ENCODE data around the gene PRDX5. TPM values are rescaled to one million over a fixed set of nuclear protein-coding genes. Genes with fewer than 3 reads are reported as not detected.
A peak's percentile ranks its signal among the peaks of the same experiment; 100 is the strongest.

Gene PRDX5
- total RNA-seq, 3 donors from 2014 or later = 78.3 to 96.8 (median 81.0) TPM

DNA sequence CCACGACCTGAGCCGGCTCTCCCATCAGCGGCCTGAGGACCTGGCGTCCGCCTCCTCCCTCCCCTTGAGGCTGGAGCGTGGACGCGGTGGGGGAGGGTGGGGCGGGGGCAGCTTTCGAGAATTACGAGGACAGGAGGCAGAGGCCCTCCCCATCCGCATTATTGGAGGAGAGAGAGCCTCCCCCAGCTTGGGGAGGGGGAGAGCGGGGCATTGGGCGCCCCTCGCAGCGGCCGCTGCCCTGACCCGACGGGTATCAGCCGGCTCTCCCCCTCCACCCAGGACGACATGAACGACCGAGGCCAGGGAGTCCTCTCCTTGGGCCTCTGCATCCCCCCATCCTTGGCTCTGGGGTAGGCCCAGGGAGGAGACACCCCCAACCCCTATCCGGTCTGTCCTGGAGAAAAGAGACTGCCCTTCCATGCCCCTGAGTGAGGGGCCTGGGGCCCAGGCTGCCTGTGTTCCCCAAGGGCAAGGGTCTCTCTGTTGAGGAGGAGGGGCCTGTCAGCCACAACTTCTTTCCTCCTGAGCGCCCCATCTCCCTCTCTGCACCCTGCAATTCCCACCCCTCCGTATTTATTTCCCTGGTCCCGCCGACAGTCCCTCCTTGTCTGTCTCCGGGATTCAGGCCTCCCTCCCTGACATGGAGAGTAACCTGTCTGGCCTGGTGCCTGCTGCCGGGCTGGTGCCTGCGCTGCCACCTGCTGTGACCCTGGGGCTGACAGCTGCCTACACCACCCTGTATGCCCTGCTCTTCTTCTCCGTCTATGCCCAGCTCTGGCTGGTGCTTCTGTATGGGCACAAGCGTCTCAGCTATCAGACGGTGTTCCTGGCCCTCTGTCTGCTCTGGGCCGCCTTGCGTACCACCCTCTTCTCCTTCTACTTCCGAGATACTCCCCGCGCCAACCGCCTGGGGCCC lies 31.8 kb upstream of the PRDX5 start:
- no peak for ATAC-seq
- DNase-seq = no peak
- Mint-ChIP-seq H3K4me1 (ENCODE audit: low read depth) (peaks cover 20% of the 10 kb centered on the region), H3K27me3 (ENCODE audit: low read depth) (peaks cover 10% of the 10 kb centered on the region), H3K4me3 (peak overlapping the region; percentile 78), H3K9me3 (no peaks in the 10 kb centered on the region), H3K36me3 (ENCODE audit: insufficient read depth) (peaks cover 8% of the 10 kb centered on the region)

DNA sequence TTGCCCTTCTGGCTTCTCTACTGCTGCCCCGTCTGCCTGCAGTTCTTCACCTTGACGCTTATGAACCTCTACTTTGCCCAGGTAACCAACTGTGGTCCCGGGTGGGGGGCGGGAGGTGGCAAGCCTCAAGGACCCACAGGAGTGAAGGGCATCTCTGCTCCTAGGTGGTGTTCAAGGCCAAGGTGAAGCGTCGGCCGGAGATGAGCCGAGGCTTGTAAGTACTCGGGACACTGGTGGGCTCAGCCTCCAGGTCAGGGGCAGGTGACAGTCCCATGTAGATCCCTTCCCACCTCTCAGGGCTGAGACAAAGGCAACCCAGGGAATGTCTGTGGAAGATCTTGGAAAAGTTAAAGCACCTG lies 31.1 kb upstream of the PRDX5 start:
- peaks cover 10% of the 10 kb centered on the region for H3K27me3 Mint-ChIP-seq (ENCODE audit: low read depth)
- peaks cover 3% of the 10 kb centered on the region for H3K36me3 Mint-ChIP-seq (ENCODE audit: insufficient read depth)
- peak overlapping the region; percentile 78 for H3K4me3 Mint-ChIP-seq
- DNase-seq (no peak), ATAC-seq (no peak)
- H3K4me1 Mint-ChIP-seq (ENCODE audit: low read depth) = peaks cover 16% of the 10 kb centered on the region
- H3K9me3 Mint-ChIP-seq = no peaks in the 10 kb centered on the region

DNA sequence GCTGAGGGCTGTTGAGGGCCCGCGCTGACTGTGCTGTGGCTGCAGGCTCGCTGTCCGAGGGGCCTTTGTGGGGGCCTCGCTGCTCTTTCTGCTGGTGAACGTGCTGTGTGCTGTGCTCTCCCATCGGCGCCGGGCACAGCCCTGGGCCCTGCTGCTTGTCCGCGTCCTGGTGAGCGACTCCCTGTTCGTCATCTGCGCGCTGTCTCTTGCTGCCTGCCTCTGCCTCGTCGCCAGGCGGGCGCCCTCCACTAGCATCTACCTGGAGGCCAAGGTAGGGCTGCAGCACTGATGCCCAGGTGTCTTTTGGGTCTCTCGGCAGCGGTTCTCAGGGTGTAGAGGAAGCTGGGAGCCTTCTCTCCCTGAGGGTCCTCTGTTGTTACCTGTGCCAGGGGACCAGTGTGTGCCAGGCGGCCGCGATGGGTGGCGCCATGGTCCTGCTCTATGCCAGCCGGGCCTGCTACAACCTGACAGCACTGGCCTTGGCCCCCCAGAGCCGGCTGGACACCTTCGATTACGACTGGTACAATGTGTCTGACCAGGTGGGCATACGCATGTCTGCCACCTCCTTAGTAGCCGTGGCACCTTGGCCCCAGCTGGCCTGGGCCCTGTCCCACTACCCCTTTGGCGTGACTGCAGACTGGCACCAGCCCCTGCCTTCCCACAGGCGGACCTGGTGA lies 30.1 kb upstream of the PRDX5 start:
- Mint-ChIP-seq H3K4me3 (peak overlapping the region; percentile 13), H3K27me3 (ENCODE audit: low read depth) (peaks cover 13% of the 10 kb centered on the region), H3K9me3 (no peaks in the 10 kb centered on the region), H3K36me3 (ENCODE audit: insufficient read depth) (peaks cover 3% of the 10 kb centered on the region), H3K4me1 (ENCODE audit: low read depth) (peaks cover 16% of the 10 kb centered on the region)
- ATAC-seq (no peak), DNase-seq (no peak)

DNA sequence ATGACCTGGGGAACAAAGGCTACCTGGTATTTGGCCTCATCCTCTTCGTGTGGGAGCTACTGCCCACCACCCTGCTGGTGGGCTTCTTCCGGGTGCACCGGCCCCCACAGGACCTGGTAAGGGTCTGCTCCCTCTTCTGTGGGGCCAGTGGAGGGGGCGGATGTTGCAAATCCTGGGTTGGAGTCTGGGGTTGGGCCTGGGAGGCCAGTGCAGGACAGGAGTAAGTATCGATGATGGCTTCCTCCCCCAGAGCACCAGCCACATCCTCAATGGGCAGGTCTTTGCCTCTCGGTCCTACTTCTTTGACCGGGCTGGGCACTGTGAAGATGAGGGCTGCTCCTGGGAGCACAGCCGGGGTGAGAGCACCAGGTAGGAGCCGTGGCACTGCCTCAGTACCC lies 29.6 kb upstream of the PRDX5 start:
- H3K4me1 Mint-ChIP-seq (ENCODE audit: low read depth) = peaks cover 12% of the 10 kb centered on the region
- H3K4me3 Mint-ChIP-seq = no peak overlapping the region
- peaks cover 3% of the 10 kb centered on the region for H3K36me3 Mint-ChIP-seq (ENCODE audit: insufficient read depth)
- no peaks in the 10 kb centered on the region for H3K9me3 Mint-ChIP-seq
- H3K27me3 Mint-ChIP-seq (ENCODE audit: low read depth) = peaks cover 18% of the 10 kb centered on the region
- no peak for DNase-seq
- no peak for ATAC-seq

DNA sequence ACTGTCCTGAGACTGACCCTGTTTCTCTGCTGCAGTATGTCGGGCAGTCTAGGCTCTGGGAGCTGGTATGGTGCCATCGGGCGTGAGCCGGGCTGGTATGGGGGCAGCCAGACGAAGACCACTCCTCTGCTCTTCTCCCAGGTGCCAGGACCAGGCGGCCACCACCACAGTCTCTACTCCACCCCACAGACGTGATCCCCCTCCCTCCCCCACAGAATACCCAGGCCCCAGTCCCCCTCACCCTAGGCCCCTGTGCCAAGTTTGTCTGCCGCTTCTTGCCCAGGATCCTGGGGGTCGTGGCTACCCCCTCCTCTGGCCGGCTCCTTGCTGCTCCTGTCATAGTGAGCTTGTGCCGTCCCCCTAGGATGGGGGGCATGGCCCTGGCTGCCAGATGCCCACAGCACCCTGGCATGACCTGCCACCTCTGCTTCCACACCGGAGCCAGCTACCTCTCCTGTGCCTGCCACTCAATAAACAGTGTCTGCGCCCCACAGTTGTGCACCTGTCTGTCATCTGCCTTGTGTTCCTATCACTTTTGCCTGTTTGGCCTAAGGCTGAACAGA lies 28.8 kb upstream of the PRDX5 start:
- Mint-ChIP-seq H3K36me3 (ENCODE audit: insufficient read depth) (peaks cover 3% of the 10 kb centered on the region), H3K9me3 (no peaks in the 10 kb centered on the region), H3K4me3 (no peak overlapping the region), H3K27me3 (ENCODE audit: low read depth) (peaks cover 25% of the 10 kb centered on the region), H3K4me1 (ENCODE audit: low read depth) (peaks cover 11% of the 10 kb centered on the region)
- no peak for DNase-seq
- no peak for ATAC-seq

DNA sequence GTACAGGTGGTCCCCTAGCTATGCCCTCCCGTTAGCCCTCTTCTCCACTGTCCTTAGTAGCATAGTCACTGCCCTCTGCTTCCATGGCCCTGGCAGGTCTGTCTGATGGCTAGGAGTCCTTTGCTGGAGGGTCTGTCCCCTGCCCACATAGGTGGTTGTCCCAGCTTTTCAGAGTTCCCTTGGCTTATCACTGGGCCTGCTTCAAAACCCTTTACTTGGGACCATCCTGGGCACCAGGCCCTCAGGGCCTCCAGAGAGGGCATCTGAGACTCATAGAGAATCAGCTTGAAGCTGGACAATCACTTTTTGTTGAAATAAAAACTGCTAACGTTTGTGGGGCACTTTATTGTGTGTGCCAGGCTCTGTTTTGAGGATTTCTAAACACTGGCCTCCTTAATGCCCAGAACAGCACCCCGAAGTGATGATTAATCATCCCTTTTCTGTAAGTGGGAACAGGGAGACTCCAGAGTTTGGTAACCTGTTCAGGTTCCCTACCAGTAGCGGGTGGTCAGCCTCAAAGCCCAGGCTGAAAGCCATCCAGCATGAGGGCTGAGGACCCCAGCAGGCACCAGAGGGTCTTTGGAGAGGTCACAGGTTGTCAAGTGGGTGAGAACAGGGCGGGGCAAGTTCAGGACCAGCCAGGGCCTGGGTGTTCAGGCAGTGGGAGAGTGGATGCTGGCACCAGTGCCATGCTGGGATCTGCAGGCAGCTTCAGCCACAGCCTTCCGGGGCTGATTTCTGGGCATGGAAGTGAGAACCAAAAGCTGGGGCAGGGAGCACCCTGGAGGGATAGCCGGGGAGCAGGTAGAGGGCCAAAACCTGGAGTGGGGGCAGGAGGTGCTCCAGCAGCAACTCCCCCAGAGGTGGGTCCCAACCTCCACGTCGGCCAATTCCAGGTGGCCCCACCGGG lies 27.3 kb upstream of the PRDX5 start:
- Mint-ChIP-seq H3K4me1 (ENCODE audit: low read depth) (peaks cover 11% of the 10 kb centered on the region), H3K27me3 (ENCODE audit: low read depth) (peaks cover 38% of the 10 kb centered on the region), H3K36me3 (ENCODE audit: insufficient read depth) (peaks cover 3% of the 10 kb centered on the region), H3K4me3 (peak overlapping the region; percentile 61), H3K9me3 (no peaks in the 10 kb centered on the region)
- ATAC-seq (no peak), DNase-seq (no peak)

DNA sequence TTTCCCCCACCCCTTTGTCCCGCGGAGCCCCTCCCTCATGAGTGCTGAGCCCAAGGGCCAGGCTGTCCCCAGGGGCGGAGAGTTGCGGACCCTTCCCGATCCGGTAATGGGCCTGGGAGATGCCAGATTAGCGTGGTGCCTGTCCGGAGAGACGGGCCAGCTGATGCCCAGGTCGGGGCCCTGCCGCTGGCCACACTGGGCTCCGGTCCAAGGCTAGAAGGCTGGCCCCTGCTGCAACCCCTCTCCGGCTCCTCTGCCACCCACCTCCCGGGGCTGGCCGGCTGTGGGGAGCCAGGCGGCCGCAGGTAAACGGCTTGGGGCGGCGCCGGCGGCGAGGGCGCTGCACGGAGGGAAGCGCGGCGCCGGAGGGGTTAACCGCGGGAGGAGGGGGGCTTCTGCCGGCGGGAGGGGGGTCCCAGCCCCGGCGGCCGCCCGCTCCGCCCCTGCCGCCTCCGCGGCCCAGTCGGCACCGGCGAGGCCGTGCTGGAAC lies 26.6 kb upstream of the PRDX5 start, which contains the start of gene KCNK4:
Gene KCNK4 (plus strand): TSS at position 41 of the 490 bp plus-strand sequence. CDS start 1,717 bp downstream, outside the sequence.
- ATAC-seq = peak; percentile 12 to 13
- Mint-ChIP-seq H3K4me3 (peak within 1 kb of the TSS; percentile 61), H3K27me3 (ENCODE audit: low read depth) (peaks cover 44% of the 10 kb centered on the region), H3K36me3 (ENCODE audit: insufficient read depth) (peaks cover 3% of the 10 kb centered on the region), H3K9me3 (no peaks in the 10 kb centered on the region), H3K4me1 (ENCODE audit: low read depth) (peaks cover 10% of the 10 kb centered on the region)
- DNase-seq = no peak

DNA sequence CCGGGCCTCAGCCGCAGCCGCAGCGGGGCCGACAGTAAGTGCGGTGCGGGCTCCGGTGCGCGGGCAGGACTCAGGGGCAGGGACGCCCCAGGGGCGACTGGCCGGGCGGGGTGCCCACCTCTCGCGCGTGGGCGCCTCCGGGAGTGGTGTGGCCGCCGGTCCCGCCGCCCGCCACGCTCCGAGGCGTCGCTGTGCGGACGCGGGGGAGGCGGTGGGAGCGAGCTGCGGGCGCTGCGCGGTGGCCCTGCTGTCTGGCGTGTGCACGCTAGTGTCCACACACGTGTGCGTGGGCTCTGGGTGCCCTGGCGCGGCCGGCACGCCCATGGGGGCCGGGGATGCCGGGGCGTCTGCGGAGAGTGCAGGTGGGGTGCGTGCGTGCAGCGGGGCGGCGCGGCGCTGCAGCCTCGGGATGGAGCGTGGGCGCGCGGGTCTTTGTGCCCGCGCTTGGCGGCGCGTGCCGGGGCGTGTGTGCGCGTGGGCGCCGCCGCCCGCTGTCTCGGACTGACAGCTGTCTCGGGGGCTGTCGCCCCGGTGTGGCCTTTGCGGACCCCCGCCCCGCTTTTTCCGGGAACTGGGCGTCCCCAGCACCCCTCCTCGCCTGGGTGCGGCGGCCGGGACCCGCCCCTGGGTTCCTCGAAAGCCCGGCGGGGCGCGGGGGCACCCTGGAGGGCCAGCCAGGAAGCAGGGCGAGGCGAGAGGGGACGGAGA lies 26.0 kb upstream of the PRDX5 start:
- ATAC-seq (peak; percentile 54 to 68), DNase-seq (no peak)
- Mint-ChIP-seq H3K9me3 (no peaks in the 10 kb centered on the region), H3K36me3 (ENCODE audit: insufficient read depth) (peaks cover 3% of the 10 kb centered on the region), H3K27me3 (ENCODE audit: low read depth) (peaks cover 50% of the 10 kb centered on the region), H3K4me1 (ENCODE audit: low read depth) (peaks cover 6% of the 10 kb centered on the region), H3K4me3 (no peak overlapping the region)

DNA sequence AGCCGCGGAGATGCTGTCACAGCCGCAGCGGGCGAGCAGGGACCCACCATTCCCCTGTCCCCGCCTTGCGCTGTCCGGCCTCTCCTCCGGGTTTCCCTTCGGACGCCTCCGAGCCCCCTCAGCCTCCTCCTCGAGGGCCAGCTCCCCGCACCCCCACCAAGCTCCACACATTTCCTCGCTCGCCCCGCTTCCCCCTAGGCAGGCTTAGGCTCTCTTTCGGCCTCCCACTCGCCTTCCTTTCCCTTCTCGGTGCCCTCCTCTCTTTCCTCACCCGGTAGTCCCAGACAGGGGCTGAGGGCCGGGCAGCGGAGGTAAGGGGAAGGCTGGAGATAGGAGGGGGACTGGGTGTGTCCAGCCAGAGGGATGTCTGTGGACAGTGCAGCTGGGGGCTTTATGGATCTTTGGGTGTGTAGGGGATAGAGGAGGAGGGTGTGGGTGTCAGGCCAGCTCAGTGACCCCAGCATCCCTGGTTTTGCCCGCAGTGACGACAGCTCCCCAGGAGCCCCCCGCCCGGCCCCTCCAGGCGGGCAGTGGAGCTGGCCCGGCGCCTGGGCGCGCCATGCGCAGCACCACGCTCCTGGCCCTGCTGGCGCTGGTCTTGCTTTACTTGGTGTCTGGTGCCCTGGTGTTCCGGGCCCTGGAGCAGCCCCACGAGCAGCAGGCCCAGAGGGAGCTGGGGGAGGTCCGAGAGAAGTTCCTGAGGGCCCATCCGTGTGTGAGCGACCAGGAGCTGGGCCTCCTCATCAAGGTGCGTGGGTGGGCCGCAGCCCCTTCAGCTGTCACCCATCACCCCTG lies 25.3 kb upstream of the PRDX5 start:
- H3K36me3 Mint-ChIP-seq (ENCODE audit: insufficient read depth) = peaks cover 3% of the 10 kb centered on the region
- H3K9me3 Mint-ChIP-seq = no peaks in the 10 kb centered on the region
- peak; percentile 8 to 29 for ATAC-seq
- peaks cover 58% of the 10 kb centered on the region for H3K27me3 Mint-ChIP-seq (ENCODE audit: low read depth)
- DNase-seq = no peak
- H3K4me3 Mint-ChIP-seq = peak overlapping the region; percentile 46
- H3K4me1 Mint-ChIP-seq (ENCODE audit: low read depth) = peaks cover 10% of the 10 kb centered on the region

DNA sequence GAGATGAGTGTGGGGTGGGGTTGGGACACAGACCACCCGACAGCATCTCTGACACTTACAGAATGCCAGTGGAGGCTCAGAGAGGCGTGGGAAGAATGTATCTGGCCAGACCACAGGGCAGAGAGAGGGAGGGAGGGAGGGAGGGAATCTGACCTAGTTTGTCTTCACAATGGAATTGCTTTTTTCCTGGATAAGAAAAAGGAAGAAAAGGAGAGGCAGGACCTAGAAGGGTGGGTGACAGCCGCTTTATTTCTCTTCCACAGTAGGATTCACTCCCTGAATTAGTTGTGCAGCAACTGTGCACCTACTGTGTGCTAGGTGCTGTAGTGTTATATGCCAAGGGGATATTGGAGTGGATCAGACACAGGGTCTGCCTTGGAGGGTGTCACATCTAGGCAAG lies 23.1 kb upstream of the PRDX5 start:
- H3K9me3 Mint-ChIP-seq = no peaks in the 10 kb centered on the region
- peaks cover 75% of the 10 kb centered on the region for H3K27me3 Mint-ChIP-seq (ENCODE audit: low read depth)
- DNase-seq (no peak), ATAC-seq (no peak)
- H3K4me3 Mint-ChIP-seq = no peak overlapping the region
- no peaks in the 10 kb centered on the region for H3K36me3 Mint-ChIP-seq (ENCODE audit: insufficient read depth)
- peaks cover 14% of the 10 kb centered on the region for H3K4me1 Mint-ChIP-seq (ENCODE audit: low read depth)

DNA sequence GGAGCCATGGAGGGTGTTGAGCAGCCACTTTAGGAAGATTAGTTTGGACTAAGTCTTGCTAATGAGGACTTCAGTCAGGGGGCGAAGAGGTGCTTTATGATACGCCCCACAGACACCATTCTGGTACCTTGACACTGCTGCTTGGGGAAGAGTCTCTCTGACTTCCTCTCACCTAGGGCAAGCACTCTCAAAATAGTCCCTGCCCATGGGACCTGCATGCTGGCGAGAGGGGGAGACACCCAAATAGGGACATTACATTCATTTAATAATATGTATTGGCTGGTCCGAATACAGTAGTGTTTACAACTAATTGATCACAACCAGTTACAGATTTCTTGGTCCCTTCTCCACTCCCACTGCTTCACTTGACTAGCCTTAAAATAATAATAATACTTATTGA lies 22.2 kb upstream of the PRDX5 start:
- peaks cover 19% of the 10 kb centered on the region for H3K4me1 Mint-ChIP-seq (ENCODE audit: low read depth)
- H3K27me3 Mint-ChIP-seq (ENCODE audit: low read depth) = peaks cover 79% of the 10 kb centered on the region
- DNase-seq (no peak), ATAC-seq (no peak)
- no peaks in the 10 kb centered on the region for H3K36me3 Mint-ChIP-seq (ENCODE audit: insufficient read depth)
- H3K9me3 Mint-ChIP-seq = no peaks in the 10 kb centered on the region
- H3K4me3 Mint-ChIP-seq = no peak overlapping the region

DNA sequence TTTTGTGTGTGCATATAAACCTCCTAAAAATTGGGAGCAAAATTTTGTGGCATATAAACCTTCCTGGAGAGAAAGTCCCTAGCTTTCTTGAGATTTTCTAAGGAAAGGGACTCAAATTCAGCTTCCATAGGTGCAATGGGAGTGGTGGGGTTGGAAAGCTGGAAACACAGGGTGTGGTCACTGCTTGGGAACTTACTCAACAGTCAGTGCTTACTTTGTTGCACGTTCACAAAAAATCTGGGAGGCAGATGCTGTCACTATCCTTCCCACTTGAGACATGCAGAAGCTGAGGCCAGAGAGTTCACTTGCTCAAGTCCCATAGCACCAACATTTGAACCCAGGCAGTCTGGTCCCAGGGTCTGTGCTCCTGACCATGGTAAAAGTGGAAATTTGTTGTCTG lies 21.7 kb upstream of the PRDX5 start:
- no peak for DNase-seq
- ATAC-seq = no peak
- H3K9me3 Mint-ChIP-seq = no peaks in the 10 kb centered on the region
- no peak overlapping the region for H3K4me3 Mint-ChIP-seq
- H3K4me1 Mint-ChIP-seq (ENCODE audit: low read depth) = peaks cover 20% of the 10 kb centered on the region
- H3K27me3 Mint-ChIP-seq (ENCODE audit: low read depth) = peaks cover 78% of the 10 kb centered on the region
- no peaks in the 10 kb centered on the region for H3K36me3 Mint-ChIP-seq (ENCODE audit: insufficient read depth)
